HG02759 (cell line): Measurements from ENCODE around the gene AKAP4.

ENCODE experiments used
- ATAC-seq: cut with Tn5 transposase; IDR thresholded peaks from one replicate; pipeline ENCODE4 v1.9.1; 2021; ENCODE audit warnings: mild to moderate bottlenecking, moderate library complexity; ENCODE audit not compliant: unreplicated experiment

AKAP4 gene, protein sequence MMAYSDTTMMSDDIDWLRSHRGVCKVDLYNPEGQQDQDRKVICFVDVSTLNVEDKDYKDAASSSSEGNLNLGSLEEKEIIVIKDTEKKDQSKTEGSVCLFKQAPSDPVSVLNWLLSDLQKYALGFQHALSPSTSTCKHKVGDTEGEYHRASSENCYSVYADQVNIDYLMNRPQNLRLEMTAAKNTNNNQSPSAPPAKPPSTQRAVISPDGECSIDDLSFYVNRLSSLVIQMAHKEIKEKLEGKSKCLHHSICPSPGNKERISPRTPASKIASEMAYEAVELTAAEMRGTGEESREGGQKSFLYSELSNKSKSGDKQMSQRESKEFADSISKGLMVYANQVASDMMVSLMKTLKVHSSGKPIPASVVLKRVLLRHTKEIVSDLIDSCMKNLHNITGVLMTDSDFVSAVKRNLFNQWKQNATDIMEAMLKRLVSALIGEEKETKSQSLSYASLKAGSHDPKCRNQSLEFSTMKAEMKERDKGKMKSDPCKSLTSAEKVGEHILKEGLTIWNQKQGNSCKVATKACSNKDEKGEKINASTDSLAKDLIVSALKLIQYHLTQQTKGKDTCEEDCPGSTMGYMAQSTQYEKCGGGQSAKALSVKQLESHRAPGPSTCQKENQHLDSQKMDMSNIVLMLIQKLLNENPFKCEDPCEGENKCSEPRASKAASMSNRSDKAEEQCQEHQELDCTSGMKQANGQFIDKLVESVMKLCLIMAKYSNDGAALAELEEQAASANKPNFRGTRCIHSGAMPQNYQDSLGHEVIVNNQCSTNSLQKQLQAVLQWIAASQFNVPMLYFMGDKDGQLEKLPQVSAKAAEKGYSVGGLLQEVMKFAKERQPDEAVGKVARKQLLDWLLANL

DNA sequence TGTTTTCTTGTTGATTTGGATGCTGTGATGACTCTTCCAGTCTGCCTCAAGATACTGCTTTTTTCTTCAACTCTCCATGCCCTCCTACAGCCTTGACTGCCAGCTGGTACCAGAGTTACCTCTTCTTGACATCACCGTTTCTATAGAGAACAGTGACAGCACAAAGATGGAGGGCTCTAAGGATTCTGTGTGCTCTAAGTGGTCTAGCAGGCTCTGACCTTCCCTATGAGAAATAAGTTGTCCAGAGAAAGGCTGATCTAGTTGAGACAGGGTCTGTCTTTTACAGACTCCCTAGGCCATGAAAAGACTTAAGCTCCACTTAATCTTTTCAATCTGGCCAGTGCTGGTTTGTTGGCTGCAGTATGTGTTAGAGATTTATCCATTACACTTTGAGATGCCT lies at the start of gene AKAP4:
Gene AKAP4 (minus strand): TSS at position 101 of the 400 bp plus-strand sequence. CDS start 118 bp downstream, outside the sequence.
- no peak for ATAC-seq

- ATAC-seq: no peak
These were observed 10.7 kb upstream of the AKAP4 start for GRCh38 chrX:50211510-50211909.

DNA sequence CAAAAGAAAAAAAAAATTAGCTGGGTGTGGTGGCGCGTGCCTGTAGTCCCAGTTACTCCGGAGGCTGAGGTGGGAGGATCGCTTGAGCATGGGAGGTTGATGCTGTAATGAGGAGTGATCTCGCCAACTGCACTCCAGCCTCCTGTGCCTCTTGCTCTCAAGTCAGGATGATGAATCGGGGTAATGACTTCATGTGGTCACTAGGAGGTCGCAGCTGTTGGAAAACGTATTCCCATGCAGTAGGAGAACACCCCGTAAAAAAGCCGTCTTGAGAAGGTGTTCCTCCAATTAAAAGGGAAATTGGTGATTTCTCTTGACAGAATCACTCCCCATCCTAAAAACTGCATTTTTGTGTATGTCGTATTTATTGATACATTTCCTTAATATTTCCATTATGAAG lies 5.9 kb upstream of the AKAP4 start:
- no peak for ATAC-seq

GRCh38 chrX:50204364-50204899 lies 3.6 kb upstream of the AKAP4 start, which contains the start of gene CCNB3:
TSS of gene CCNB3 (plus strand) at chrX:50204765. CDS start at chrX:50285164, 80,399 bp downstream.
- ATAC-seq: peak; percentile 99

DNA sequence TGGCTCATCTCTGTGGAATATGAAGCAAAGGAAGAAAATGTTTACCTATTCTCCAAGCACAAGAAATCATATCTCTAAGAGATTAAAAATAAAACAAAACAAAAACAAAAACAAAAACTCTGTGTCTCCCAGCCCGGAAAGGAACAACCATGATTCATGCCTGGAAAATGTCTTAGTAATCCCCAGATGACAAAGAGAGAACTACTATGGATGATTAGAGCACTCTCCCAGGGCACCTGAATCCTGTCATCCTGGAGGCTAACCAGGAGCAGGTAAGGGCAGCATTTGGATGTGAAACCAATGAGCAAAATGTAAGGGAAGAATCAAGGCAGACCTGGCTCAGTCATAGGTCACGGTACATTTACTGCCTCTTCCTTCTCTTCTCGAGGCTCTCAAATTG lies 1.7 kb upstream of the AKAP4 start:
- no peak for ATAC-seq

DNA sequence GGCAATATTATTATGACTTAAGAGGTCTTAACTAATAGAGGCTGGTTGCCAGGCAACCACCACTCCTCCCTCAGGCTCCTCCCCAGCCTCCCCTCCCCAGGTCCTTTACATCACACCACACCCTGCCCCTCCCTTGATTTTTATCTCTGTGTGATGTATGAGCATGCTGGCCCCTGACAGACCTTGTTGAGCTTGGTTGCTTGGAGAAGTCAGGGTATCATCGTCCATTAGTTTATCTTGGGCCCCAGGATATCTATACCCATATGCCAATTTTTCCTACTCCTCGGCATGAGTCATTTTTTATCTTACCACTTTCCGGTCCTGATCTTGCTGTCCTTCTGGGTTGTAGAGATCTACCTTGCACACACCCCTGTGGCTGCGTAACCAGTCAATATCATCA lies 2.5 kb downstream of the AKAP4 start:
- ATAC-seq: no peak

GRCh38 chrX:50188859-50189600 lies 11.8 kb downstream of the AKAP4 start:
- ATAC-seq: no peak

GRCh38 chrX:50183891-50184290 lies 16.9 kb downstream of the AKAP4 start:
- ATAC-seq: no peak

DNA sequence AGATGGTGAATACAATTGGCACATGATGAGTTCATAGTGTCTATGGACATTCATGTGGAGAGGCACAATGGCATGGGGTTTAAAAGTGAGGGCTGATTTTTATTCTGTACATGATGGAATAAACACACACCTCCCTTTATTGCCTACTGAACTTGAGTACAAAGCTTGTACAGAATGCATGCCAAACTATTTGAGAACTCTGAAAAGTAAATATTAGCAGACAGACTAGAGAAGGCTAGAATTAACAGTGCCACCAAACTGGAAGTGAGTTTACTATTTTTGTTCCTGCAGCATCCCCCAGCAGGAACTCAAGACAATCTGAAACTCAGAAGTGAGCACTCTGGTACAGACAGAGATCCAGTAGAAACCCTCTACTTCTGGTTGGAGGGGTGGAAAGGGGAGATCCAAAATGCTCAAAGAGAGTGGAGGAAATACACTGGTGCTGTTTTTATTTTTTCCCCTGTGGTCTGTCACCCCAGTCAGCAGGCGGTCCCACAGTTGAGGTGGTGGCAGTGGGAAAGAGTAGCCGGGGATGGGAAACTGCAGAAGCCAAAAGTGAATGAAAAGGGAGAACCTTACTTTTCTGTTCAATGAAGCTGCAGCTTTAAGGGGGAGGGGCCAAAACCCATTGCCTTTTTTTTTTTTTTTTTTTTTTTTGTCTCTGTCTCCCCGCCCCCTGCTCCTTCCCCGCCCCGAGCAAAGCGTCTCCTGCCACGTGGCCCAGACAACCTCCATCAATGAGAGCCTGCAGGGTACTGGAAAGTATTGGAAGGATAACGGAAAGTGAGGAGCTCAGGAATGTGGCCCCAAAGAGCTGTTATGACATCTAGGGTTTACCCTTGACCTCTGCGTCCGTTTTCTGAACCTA lies 20.5 kb downstream of the AKAP4 start:
- ATAC-seq: no peak

- no peak for ATAC-seq
These were observed 31.1 kb downstream of the AKAP4 start for GRCh38 chrX:50169717-50170116.

GRCh38 chrX:50168241-50168687 lies 32.5 kb downstream of the AKAP4 start:
- no peak for ATAC-seq

DNA sequence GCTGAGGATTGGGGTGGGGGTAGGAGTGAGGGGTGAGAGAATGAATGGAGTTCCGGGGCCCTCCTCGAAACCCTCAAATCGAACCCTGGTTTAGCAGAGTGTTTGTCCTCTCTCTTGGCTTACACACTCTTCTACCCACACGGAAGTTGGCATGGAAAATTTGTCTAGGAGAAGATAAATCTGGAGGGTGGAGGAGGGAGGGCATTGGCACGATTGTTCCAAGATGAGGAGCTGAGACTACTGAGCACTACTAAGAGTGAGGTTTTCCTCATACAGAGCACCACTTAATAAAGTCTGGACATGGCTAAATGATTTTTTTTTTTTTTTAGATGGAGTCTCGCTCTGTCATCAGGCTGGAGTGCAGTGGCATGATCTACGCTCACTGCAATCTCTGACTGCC lies 33.4 kb downstream of the AKAP4 start:
- ATAC-seq: no peak

DNA sequence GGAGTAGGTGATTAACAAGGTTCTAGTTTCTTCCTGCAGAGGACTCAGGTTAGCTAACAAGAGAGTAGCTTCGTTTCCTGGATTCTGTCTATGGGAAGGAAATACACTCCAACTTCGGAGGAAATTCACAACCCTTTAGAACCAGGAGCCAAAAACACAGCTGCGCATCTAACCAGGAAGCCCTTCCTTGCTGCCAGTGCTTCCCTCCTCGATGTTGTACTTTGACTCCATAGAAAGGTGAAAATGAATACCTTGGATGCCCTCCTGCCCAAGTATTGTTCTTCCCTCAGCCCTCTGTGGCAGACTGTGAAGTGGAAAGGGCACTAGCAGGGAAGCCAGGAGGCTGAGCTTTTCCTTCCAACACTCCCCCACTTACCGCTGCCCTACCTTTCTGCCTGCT lies 35.1 kb downstream of the AKAP4 start:
- no peak for ATAC-seq

DNA sequence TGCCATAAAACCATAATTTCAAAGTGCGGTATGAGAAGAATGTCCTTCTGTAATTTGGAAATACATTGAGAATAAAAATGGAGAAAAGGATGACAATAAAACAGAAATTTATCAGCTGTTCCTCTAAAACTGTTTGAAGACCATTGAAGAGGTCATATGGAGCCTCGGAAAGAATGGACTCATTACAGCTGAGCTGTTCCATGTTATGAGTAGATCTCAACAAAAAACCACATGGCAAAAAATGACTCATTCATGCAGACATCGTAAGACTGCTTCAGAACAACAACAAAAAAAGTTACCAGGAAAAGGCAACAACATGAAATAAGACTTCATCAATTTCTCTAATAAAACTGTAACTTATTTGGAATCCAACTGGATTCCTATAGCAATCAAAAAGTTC lies 39.7 kb downstream of the AKAP4 start:
- ATAC-seq: no peak

- no peak for ATAC-seq
These were observed 42.2 kb downstream of the AKAP4 start for GRCh38 chrX:50158593-50158992.

DNA sequence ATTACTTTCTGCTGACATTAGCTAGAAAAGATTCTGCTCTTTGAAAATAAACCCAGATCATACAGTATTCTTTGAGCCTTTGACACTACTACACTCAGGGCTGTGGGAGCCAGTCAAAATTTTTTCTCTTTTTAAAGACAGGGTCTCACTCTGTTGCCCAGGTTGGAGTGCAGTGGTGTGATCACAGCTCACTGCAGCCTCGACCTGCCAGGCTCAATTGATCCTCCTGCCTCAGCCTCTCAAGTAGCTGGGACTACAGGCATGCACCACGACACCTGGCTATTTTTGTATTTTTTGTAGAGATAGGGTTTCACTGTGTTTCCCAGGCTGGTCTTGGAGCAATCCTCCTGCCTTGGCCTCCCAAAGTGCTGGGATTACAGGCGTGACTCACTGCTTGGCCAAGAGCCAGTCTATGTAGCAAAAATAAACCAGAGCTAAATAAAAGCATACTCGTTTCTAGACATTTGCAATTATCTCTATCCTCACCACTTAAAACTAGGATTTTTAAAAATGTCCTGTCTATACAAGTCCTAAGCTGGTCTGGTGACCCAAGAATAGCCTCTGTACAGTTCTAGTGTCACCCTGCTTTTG lies 43.2 kb downstream of the AKAP4 start:
- no peak for ATAC-seq

DNA sequence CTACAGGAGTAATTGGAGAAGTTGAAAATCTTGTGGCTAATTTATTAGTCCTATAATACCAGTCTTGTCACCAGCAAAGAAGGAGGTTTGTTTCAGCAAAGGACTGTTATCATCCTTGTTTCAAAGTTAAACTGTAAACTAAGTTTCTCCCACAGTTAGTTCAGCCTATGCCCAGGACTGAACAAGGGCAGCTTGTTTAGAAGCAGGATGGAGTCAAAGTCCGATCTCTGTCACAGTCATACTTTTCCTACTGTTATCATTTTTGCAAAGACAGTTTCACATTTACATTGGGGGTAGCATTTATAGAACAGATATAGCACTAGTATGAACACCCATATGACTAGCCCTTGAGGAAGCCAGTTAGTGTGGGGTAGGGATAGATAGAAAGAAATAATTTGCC lies 46.4 kb downstream of the AKAP4 start:
- ATAC-seq: no peak

- no peak for ATAC-seq
These were observed 48.4 kb downstream of the AKAP4 start for GRCh38 chrX:50152456-50152855.

GRCh38 chrX:50147972-50148371 lies 52.8 kb downstream of the AKAP4 start:
- no peak for ATAC-seq
